HL-60 (cell line): ENCODE data around the gene RAB44.

ENCODE experiments used
- CTCF ChIP-seq: IDR thresholded peaks from one replicate; pipeline ENCODE4 v1.5.1; 2011; ENCODE audit warnings: low read length, control low read depth, inconsistent platforms; ENCODE audit not compliant: insufficient read depth
- GABPA ChIP-seq: IDR thresholded peaks from 2 replicates; pipeline ENCODE4 v1.6.1; 2012; ENCODE audit warnings: low read depth
- POLR2AphosphoS5 ChIP-seq: IDR thresholded peaks from 2 replicates; pipeline ENCODE4 v1.6.1; 2012; ENCODE audit warnings: low read depth
- REST ChIP-seq: IDR thresholded peaks from 2 replicates; pipeline ENCODE4 v1.6.1; 2012; ENCODE audit warnings: low read depth; ENCODE audit not compliant: insufficient replicate concordance
- SPI1 ChIP-seq: IDR thresholded peaks from 2 replicates; pipeline ENCODE4 v1.6.1; 2012; ENCODE audit warnings: low read depth, mild to moderate bottlenecking, borderline replicate concordance

- TF ChIP-seq REST = no peak
- TF ChIP-seq GABPA = no peak
- no peak for TF ChIP-seq CTCF
- TF ChIP-seq SPI1 = no peak
- no peak for TF ChIP-seq POLR2AphosphoS5
Observed at GRCh38 chr6:36757943-36758508, 60.4 kb downstream of the RAB44 start.
